Naive B cell (primary cell): Measurements from ENCODE around the gene DQX1. TPM values are rescaled to one million over a fixed set of nuclear protein-coding genes. Genes with fewer than 3 reads are reported as not detected.

Source experiments
- ATAC-seq, 2 donors: fragments of 150-1000 bp; cut with Tn5 transposase; 2 replicates each; pipeline ENCODE4 v1.10.0; 2021; ENCODE audit warnings: low read depth in 2 of 2, mild to moderate bottlenecking in 2 of 2, moderate library complexity in 2 of 2
- DNase-seq: peaks from one replicate; pipeline ENCODE4 v3.0.0; 2022
- H3K27ac Mint-ChIP-seq, 6 donors: one replicate each; pipeline ENCODE4 v1.8.0; 2020 to 2022; ENCODE audit warnings: mild to moderate bottlenecking in 6 of 6, mixed read lengths in 6 of 6, moderate library complexity in 5 of 6, inconsistent platforms in 2 of 6
- H3K27me3 Mint-ChIP-seq, 3 donors: one replicate each; pipeline ENCODE4 v1.8.0; 2021 to 2022; ENCODE audit warnings: mixed read lengths in 3 of 3, mild to moderate bottlenecking in 1 of 3
- H3K36me3 Mint-ChIP-seq, 2 donors: one replicate each; pipeline ENCODE4 v1.8.0; 2020 to 2022; ENCODE audit warnings: mixed read lengths in 2 of 2, inconsistent platforms in 1 of 2, mild to moderate bottlenecking in 1 of 2
- H3K4me1 Mint-ChIP-seq, 3 donors: one replicate each; pipeline ENCODE4 v1.8.0; 2020 to 2022; ENCODE audit warnings: mixed read lengths in 3 of 3, inconsistent platforms in 1 of 3, mild to moderate bottlenecking in 1 of 3, moderate library complexity in 1 of 3
- H3K4me3 Mint-ChIP-seq, 8 donors: one replicate each; pipeline ENCODE4 v1.8.0; 2020 to 2022; ENCODE audit warnings: mild to moderate bottlenecking in 8 of 8, mixed read lengths in 8 of 8, moderate library complexity in 8 of 8, inconsistent platforms in 2 of 8
- H3K9me3 Mint-ChIP-seq, 7 donors: one replicate each; pipeline ENCODE4 v1.8.0; 2020 to 2022; ENCODE audit warnings: mixed read lengths in 7 of 7, mild to moderate bottlenecking in 5 of 7, inconsistent platforms in 2 of 7, moderate library complexity in 1 of 7
- polyA plus RNA-seq, 6 donors: library from polyadenylated mRNA; unstranded; fragments of 300-500 nt; fragmentation: Illumina TruSeq; gene quantifications; one replicate each; pipeline ENCODE4 v1.2.3, GENCODE V29; 2021; ENCODE audit warnings: low read depth in 6 of 6

Gene DQX1
- polyA plus RNA-seq, 6 donors from 2014 or later: not detected

DNA sequence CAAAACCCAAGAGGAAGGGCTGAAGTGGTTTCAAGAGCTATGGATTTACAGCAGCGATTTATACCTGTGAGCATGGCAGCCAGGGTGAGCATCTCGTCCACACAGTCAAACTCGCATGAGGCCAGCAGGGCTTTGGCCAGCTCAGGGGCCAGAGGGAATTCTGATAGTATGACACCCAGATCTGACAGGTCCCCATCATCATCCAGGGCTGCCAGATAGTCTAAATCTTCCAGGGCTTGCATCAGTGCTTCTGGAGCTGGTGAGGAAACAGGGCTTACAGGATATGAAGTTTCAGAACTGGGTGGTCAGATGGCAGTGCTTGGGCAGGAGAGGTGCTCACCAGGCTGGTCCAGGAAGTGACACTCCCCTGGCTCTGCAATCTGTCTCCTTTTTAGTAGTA, 3.5 kb downstream of the DQX1 start:
- Mint-ChIP-seq H3K4me3 (no peak overlapping the region), H3K9me3 (no peaks in the 10 kb centered on the region), H3K36me3 (peaks cover 12 to 23% of the 10 kb centered on the region in 2 donors), H3K27me3 (peaks cover 42 to 50% (median 50%) of the 10 kb centered on the region in 3 donors), H3K4me1 (peaks cover 14 to 19% (median 15%) of the 10 kb centered on the region in 3 donors), H3K27ac (no peak overlapping the region)
- no peak for DNase-seq
- no peak for ATAC-seq

DNA sequence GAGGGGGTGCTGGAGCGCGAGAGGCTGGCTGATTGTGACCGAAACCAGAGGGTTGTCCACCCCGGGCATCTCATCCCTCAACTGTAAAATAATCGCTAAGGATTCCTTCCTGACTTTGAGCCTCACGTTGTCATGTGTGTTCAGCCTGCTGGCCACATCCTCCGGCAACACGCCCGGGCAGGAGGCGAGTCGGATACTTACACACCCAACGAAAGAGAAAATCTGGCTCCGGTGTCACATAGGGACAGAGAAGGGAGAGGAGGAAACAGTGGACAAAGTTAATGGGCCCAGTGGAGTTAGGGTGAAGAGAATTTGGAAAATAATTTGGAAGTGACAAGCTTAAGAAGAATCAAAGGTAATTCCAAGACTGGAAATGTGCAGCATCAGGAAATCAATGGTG, 9.4 kb downstream of the DQX1 start:
- ATAC-seq (no peak), DNase-seq (no peak)
- Mint-ChIP-seq H3K4me1 (peaks cover 13 to 27% (median 25%) of the 10 kb centered on the region in 3 donors), H3K36me3 (peaks cover 0 to 3% of the 10 kb centered on the region in 2 donors), H3K27ac (no peak overlapping the region), H3K9me3 (no peaks in the 10 kb centered on the region), H3K27me3 (peaks cover 69 to 93% (median 80%) of the 10 kb centered on the region in 3 donors), H3K4me3 (peak overlapping the region; percentile 70 to 91 (median 86))

DNA sequence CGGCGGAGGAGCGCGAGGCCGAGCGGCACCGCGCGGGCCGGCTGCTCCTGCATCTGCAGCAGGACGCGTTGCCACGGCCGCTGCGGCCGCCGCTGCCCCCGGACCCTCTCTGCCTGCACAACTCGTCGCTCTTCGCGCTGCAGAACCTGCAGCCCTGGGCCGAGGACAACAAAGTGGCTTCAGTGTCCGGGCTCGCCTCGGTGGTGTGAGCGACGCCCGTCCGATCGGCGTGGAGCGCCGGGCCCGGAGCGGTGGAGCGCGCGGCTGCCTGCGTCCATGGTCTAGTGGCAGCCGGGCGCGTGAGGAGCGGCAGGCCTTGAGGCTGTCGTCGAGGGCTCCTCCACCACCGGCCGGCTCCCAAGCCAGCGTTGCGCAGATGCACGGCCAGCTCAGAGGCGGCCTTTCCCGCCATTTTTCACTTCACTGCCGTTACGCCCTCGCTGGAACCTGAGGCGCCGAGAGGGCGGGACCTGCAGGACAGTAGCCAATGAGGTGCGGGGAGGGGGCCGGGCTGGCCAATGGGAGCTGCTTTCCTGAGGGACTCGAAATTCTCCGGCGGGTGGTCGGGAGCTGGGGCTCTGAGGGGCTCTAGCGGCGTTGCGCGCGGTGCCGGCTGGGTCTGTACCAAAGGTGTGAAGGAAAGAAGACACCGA, 9.9 kb downstream of the DQX1 start:
- no peak overlapping the region for H3K27ac Mint-ChIP-seq
- peak; percentile 77 to 79 for ATAC-seq
- H3K27me3 Mint-ChIP-seq: peaks cover 71 to 93% (median 80%) of the 10 kb centered on the region in 3 donors

DNA sequence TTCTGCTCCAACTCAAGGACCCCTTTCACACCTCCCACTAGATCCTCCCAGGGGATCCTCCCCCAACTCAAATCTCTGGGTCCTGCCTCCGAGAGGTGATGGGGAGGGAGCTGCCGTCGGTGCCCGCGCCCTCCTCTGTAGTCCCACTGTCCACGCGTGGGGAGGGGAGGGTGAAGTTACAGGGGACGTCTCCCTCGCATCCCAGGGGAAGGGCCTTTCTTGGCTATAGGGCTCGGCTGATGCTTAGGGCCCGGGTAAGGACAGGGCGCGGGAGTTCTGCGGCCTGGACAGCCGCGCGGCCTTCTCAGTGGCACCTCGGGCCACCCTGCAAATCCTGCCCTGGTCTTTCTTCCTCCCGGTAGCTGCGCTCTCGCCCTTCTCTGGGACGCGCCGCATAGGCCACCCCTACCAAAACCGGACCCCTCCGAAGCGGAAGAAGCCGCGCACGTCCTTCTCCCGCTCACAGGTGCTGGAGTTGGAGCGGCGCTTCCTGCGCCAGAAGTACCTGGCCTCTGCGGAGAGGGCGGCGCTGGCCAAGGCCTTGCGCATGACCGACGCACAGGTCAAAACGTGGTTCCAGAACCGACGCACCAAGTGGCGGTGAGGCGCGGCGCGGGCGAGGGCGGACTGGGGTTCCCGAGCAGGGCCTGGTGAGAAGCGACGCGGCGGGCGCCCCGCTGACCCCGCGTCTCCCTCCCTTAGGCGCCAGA, 10.6 kb downstream of the DQX1 start:
- Mint-ChIP-seq H3K36me3 (no peaks in the 10 kb centered on the region), H3K27ac (peak overlapping the region in 1 of 6 donors; percentile 92), H3K4me1 (peaks cover 13 to 27% (median 25%) of the 10 kb centered on the region in 3 donors), H3K27me3 (peaks cover 70 to 91% (median 79%) of the 10 kb centered on the region in 3 donors), H3K9me3 (no peaks in the 10 kb centered on the region), H3K4me3 (peak overlapping the region; percentile 59 to 89 (median 79))
- peak; percentile 17 to 21 for ATAC-seq
- DNase-seq: no peak

More for the DNA sequence above, 9.9 kb downstream of the DQX1 start:
- H3K9me3 Mint-ChIP-seq: no peaks in the 10 kb centered on the region
- DNase-seq: peak; percentile 64
- H3K4me1 Mint-ChIP-seq: peaks cover 13 to 27% (median 25%) of the 10 kb centered on the region in 3 donors
- H3K36me3 Mint-ChIP-seq: no peaks in the 10 kb centered on the region
- H3K4me3 Mint-ChIP-seq: peak overlapping the region; percentile 70 to 91 (median 86)

DNA sequence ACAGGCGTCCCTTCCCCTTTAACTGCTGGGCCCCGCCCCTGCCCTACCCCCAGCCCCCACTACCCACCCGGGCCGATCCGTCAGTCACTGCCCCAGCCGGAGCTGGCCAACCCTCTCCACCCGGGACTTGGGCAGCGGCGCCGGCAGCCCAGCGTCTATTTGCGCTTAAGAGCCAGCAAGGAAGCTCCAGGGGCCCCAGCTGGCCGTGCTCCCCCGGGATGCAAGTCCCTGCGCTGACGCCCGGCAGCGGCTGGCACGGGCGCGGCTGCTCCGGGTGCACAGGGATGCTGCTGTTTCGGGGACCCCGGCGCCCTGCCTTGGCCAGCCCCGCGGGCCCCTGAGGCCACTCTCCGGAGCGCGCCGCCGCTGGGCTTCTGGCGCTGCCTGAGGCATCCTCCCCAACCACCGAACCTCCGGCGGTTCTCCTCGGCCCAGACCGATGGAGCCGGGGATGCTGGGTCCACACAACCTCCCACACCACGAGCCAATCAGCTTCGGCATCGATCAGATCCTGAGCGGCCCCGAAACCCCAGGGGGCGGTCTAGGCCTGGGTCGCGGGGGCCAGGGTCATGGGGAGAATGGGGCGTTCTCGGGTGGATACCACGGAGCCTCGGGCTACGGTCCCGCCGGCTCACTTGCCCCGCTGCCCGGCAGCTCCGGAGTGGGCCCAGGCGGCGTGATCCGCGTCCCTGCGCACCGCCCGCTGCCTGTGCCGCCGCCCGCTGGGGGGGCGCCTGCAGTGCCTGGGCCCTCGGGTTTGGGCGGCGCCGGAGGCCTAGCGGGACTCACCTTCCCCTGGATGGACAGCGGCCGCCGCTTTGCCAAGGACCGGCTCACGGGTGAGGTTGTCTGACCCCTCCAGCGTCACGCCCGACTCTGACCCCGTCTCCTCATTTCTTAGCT, 11.4 kb downstream of the DQX1 start, which contains the start of gene TLX2:
Gene TLX2 (plus strand): TSS at position 83 of the 903 bp plus-strand sequence. CDS start 357 bp downstream, at position 440.
- H3K36me3 Mint-ChIP-seq: no peaks in the 10 kb centered on the region
- DNase-seq (peak; percentile 24), ATAC-seq (peak; percentile 22 to 28)
- H3K4me1 Mint-ChIP-seq: peaks cover 13 to 27% (median 25%) of the 10 kb centered on the region in 3 donors
- peaks cover 0 to 3% (median 0%) of the 10 kb centered on the region in 7 donors for H3K9me3 Mint-ChIP-seq
- H3K4me3 Mint-ChIP-seq: peak within 1 kb of the TSS; percentile 59 to 89 (median 79)
- peaks cover 64 to 89% (median 78%) of the 10 kb centered on the region in 3 donors for H3K27me3 Mint-ChIP-seq
- peak within 1 kb of the TSS in 2 of 6 donors; percentile 33 to 92 for H3K27ac Mint-ChIP-seq

DNA sequence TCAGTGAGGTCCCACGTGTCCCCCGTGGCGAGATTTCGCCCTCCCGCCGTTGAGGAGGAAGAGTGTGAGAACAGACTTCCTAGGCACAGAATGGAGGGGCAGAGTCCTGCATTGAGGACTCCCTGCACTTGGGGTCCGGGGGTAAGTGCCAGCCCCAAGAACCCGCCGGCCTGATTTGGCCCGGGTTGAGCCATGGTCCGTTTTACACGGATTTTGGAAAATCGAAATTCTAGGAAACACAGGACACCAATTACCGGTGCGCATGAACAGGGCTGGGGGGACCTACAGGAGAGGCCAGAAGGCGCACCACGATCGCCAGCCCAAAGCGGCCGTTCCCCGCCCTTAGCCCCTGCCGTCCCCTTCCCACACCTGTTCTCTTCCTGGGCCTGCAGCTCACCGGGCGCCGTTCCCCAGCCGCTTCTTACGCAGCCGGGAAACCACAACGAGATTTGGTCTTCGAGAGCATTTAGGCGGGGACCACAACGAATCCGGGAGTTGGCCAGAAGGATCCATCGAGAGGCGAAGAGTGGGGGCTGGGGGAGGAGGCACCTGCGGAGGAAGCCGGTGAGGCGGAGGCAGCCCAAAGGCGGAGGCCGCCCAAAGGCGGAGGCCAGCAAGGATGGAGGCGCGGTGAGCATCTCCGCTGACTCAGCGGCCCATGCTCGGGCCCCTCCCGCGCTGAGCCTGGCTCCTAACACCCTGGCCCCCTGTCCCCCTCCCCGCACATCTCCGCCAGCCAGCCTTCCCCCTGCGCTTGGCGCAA, 12.2 kb downstream of the DQX1 start:
- H3K4me1 Mint-ChIP-seq: peaks cover 13 to 27% (median 26%) of the 10 kb centered on the region in 3 donors
- ATAC-seq: no peak
- H3K36me3 Mint-ChIP-seq: no peaks in the 10 kb centered on the region
- H3K4me3 Mint-ChIP-seq: peak overlapping the region; percentile 12 to 63 (median 42)
- peaks cover 57 to 83% (median 72%) of the 10 kb centered on the region in 3 donors for H3K27me3 Mint-ChIP-seq
- peak overlapping the region in 2 of 6 donors; percentile 33 to 80 for H3K27ac Mint-ChIP-seq
- DNase-seq: no peak
- H3K9me3 Mint-ChIP-seq: peaks cover 0 to 3% (median 0%) of the 10 kb centered on the region in 7 donors

DNA sequence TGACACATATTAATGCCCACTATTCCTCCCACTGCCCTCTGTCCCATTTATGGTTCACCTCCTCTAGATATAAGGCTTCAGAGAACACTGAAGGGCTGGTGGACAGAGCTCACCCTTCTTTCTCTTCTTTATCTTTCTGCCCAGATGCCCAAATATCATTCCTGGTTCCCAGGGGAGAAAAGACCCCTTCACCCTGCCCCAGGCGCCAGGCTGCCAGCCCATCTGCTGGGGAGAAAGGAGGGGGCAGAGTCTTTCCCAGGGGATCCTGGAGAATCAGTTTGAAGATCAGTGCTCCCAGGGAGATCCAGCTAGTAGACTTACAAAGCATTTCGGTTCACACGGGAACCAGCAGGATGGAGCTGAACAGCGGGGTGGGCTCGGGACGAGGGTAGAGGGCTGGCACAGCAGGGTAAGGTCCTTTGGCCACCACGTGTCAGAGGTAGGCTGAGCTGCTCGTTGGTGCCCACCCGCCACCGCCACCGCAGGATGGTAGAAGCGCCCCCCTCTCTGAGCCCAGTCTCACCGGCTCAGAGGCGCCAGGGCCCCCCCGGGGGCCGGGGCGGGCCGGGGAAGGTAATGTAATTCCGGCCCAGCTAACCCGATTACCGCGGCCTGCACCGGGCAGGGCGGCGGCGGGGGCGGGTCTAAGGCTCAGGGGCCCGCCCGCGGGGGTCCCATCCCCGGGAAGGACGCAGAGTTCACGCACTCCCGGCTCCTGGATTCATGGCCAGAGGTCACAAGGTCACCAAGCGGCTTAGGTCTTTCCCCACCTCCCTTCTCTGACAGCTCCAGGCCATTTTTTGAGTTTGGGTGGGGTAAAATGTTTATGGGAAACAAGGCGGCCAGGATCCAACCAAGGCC, 13.1 kb downstream of the DQX1 start:
- no peak for DNase-seq
- no peak for ATAC-seq
- H3K4me1 Mint-ChIP-seq: peaks cover 19 to 35% (median 34%) of the 10 kb centered on the region in 3 donors
- H3K27me3 Mint-ChIP-seq: peaks cover 49 to 75% (median 64%) of the 10 kb centered on the region in 3 donors
- H3K9me3 Mint-ChIP-seq: peaks cover 0 to 3% (median 0%) of the 10 kb centered on the region in 7 donors
- H3K36me3 Mint-ChIP-seq: no peaks in the 10 kb centered on the region
- peak overlapping the region in 2 of 6 donors; percentile 33 to 80 for H3K27ac Mint-ChIP-seq
- peak overlapping the region in 5 of 8 donors; percentile 10 to 66 (median 49) for H3K4me3 Mint-ChIP-seq

DNA sequence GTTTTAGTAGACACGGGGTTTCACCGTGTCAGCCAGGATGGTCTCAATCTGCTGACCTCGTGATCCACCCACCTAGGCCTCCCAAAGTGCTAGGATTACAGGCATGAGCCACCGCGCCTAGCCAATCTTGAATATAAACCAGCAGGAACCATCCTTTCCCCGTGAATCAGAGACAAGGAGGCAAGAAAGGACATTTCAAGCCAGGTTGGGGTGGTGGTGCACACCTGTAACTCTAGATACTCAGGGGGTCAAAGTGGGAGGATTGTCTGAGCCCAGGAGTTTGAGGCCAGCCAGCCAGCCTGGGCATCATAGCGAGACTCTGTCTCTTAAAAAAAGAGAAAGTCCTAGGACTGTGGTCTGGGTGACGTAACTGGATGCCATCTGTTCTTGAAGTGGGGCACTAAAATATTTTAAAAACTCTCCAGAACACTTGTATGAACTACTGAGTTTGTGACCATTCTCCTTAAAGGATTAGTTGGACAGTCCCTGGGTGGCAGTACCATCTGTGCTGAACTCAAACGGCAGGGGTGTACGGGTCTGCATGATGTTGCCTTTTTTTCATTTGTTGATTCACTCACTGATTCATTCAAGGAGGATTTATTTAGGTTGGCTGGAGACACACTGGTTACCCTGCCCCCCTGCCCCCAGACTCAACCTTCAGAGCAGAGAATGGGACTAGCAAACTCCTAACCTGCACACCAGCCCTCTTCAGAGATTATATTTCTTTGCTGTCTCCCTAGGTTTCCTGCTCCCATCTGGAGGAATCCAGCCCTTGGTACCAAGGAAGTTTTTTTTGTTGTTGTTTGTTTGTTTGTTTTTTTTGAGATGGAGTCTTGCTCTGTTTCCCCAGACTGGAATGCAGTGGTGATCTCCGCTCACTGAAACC, 14.7 kb downstream of the DQX1 start:
- H3K36me3 Mint-ChIP-seq: peaks cover 0 to 5% of the 10 kb centered on the region in 2 donors
- H3K27ac Mint-ChIP-seq: no peak overlapping the region
- H3K9me3 Mint-ChIP-seq: peaks cover 0 to 3% (median 0%) of the 10 kb centered on the region in 7 donors
- H3K4me1 Mint-ChIP-seq: peaks cover 25 to 34% (median 34%) of the 10 kb centered on the region in 3 donors
- ATAC-seq: no peak
- peaks cover 34 to 59% (median 48%) of the 10 kb centered on the region in 3 donors for H3K27me3 Mint-ChIP-seq
- H3K4me3 Mint-ChIP-seq: peak overlapping the region in 1 of 8 donors; percentile 52
- no peak for DNase-seq

DNA sequence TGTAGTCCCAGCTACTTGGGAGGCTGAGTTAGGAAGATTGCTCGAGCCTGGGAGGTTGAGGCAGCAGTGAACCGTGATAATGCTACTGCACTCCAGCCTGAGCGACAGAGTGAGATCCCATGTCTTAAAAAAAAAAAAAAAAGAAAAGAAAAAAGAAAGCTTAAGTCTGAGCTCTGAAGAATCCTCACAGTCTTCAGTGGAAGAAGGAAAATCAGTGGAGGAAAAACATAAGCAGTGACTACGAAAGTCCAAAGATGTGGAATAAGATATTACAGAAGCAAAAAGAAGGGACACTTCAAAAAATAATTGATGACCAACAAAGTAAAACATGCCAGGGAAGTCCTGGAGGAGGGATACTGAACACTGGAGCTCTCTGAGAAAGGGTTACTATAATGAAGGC, 15.8 kb downstream of the DQX1 start:
- DNase-seq (no peak), ATAC-seq (no peak)
- Mint-ChIP-seq H3K36me3 (peaks cover under 1 to 13% of the 10 kb centered on the region in 2 donors), H3K9me3 (peaks cover 0 to 3% (median 0%) of the 10 kb centered on the region in 7 donors), H3K27me3 (peaks cover 29 to 50% (median 42%) of the 10 kb centered on the region in 3 donors), H3K4me1 (peaks cover 23 to 29% (median 27%) of the 10 kb centered on the region in 3 donors), H3K4me3 (peak overlapping the region in 1 of 8 donors; percentile 30), H3K27ac (no peak overlapping the region)

DNA sequence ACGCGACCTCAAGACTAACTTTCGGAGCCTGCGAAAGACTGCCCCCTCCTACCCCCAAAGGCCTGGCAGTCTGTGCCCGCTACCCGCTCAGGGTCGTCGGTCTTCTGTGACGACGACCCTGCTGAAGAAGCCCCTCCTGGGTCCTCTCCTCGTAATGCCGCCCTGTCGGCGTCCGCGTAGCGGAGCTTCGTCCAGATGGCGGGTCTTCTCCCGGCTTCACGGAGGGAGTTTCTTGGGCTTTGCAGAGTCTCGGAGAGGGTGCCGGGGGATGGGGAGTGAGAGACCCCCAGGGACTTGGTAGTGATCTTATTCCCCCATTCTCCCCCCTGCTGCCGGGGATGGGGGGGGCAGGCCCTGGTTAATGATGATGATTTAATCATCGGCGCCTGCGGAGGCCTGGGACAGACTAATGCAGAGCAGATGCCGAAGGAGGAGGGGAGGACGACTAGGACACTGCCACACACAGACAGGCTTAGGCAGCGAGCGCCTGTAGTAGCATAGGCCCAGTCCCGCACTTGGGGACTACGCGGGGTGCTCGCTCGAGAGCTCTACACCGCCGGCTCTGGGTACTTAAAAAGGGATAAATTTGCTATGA, 18.0 kb downstream of the DQX1 start:
- Mint-ChIP-seq H3K4me1 (peaks cover 33 to 47% (median 41%) of the 10 kb centered on the region in 3 donors), H3K9me3 (peaks cover 0 to 3% (median 0%) of the 10 kb centered on the region in 7 donors), H3K36me3 (peaks cover 12 to 26% of the 10 kb centered on the region in 2 donors), H3K4me3 (peak overlapping the region; percentile 92 to 100 (median 100)), H3K27ac (peak overlapping the region; percentile 97 to 100 (median 100)), H3K27me3 (peaks cover 40 to 56% (median 49%) of the 10 kb centered on the region in 3 donors)
- DNase-seq (no peak), ATAC-seq (peak; percentile 6)
